ENCODE results near the gene TBL1Y.

Gene TBL1Y

DNA sequence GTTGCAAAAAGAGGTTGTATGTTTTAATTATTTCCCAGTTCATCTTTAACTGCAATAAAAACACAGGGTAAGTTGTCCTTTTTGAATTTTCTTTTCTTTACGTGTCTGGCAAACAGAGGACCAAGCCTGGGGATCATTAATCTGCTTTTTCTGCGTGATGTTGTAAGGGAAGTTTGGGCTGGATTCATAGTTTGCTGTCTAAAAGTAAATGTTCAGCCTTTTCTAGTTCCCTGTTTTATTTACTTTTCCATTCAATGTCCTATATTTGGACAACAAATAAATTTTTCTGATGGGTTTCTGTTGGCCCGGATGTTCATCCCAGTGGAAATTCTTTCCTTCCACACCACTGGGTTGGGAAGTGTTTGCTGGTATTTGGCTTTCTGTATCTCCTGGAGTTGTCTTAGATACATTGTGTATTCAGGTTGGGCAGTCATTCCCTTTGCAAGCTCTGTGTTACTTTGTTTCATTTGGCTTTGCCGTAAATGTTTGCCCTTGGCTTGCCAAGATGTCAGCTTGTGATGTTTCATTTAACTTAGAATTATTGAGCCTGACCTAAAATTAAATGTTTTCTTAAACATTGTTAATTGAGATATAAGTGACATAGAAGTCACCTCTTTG, 21.4 kb downstream of the TBL1Y start:
- no peak for ATAC-seq
- TF ChIP-seq ZNF8 (CRISPR knock-in tag; IDR thresholded peaks at IDR 0.05) (no peak), PPARA (CRISPR knock-in tag; IDR thresholded peaks at IDR 0.05; ENCODE audit: borderline replicate concordance) (no peak)

DNA sequence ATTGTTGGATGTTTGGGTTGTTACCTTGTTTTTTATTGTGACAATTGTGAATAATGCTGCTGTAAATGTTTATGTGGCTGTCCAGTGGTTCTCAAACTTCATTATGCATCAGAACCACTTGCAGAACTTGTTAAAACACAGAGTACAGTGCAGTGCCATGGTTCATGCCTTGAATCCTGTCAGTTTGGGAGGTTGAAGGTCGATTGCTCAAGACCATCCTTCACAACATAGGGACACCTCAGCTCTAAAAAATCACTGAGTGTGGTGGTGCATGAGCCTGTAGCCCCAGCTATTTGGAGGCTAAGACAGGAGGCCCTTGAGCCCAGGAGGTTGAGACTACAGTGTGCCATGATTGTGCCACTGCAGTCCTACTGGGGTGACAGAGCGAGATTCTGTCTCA, 25.0 kb downstream of the TBL1Y start:
- no peak for ATAC-seq
- TF ChIP-seq, protein P1, sequence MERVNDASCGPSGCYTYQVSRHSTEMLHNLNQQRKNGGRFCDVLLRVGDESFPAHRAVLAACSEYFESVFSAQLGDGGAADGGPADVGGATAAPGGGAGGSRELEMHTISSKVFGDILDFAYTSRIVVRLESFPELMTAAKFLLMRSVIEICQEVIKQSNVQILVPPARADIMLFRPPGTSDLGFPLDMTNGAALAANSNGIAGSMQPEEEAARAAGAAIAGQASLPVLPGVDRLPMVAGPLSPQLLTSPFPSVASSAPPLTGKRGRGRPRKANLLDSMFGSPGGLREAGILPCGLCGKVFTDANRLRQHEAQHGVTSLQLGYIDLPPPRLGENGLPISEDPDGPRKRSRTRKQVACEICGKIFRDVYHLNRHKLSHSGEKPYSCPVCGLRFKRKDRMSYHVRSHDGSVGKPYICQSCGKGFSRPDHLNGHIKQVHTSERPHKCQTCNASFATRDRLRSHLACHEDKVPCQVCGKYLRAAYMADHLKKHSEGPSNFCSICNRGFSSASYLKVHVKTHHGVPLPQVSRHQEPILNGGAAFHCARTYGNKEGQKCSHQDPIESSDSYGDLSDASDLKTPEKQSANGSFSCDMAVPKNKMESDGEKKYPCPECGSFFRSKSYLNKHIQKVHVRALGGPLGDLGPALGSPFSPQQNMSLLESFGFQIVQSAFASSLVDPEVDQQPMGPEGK (CRISPR knock-in tag; IDR thresholded peaks at IDR 0.05; ENCODE audit: borderline replicate concordance), result no peak
- TF ChIP-seq ARNTL (CRISPR knock-in tag; IDR thresholded peaks at IDR 0.05; ENCODE audit: borderline replicate concordance, low read depth) (no peak), BACH2 (CRISPR knock-in tag; IDR thresholded peaks at IDR 0.05; ENCODE audit: borderline replicate concordance) (no peak), ZC3H10 (CRISPR knock-in tag; IDR thresholded peaks at IDR 0.05) (no peak), OSR1 (CRISPR knock-in tag; IDR thresholded peaks at IDR 0.05) (no peak)
- TF ChIP-seq, protein P2, sequence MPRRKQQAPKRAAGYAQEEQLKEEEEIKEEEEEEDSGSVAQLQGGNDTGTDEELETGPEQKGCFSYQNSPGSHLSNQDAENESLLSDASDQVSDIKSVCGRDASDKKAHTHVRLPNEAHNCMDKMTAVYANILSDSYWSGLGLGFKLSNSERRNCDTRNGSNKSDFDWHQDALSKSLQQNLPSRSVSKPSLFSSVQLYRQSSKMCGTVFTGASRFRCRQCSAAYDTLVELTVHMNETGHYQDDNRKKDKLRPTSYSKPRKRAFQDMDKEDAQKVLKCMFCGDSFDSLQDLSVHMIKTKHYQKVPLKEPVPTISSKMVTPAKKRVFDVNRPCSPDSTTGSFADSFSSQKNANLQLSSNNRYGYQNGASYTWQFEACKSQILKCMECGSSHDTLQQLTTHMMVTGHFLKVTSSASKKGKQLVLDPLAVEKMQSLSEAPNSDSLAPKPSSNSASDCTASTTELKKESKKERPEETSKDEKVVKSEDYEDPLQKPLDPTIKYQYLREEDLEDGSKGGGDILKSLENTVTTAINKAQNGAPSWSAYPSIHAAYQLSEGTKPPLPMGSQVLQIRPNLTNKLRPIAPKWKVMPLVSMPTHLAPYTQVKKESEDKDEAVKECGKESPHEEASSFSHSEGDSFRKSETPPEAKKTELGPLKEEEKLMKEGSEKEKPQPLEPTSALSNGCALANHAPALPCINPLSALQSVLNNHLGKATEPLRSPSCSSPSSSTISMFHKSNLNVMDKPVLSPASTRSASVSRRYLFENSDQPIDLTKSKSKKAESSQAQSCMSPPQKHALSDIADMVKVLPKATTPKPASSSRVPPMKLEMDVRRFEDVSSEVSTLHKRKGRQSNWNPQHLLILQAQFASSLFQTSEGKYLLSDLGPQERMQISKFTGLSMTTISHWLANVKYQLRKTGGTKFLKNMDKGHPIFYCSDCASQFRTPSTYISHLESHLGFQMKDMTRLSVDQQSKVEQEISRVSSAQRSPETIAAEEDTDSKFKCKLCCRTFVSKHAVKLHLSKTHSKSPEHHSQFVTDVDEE (CRISPR knock-in tag; IDR thresholded peaks at IDR 0.05), result no peak
- TF ChIP-seq, protein P3, sequence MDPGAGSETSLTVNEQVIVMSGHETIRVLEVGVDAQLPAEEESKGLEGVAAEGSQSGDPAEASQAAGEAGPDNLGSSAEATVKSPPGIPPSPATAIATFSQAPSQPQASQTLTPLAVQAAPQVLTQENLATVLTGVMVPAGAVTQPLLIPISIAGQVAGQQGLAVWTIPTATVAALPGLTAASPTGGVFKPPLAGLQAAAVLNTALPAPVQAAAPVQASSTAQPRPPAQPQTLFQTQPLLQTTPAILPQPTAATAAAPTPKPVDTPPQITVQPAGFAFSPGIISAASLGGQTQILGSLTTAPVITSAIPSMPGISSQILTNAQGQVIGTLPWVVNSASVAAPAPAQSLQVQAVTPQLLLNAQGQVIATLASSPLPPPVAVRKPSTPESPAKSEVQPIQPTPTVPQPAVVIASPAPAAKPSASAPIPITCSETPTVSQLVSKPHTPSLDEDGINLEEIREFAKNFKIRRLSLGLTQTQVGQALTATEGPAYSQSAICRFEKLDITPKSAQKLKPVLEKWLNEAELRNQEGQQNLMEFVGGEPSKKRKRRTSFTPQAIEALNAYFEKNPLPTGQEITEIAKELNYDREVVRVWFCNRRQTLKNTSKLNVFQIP (CRISPR knock-in tag; IDR thresholded peaks at IDR 0.05; ENCODE audit: borderline replicate concordance, low read depth), result no peak
- TF ChIP-seq, protein P4, sequence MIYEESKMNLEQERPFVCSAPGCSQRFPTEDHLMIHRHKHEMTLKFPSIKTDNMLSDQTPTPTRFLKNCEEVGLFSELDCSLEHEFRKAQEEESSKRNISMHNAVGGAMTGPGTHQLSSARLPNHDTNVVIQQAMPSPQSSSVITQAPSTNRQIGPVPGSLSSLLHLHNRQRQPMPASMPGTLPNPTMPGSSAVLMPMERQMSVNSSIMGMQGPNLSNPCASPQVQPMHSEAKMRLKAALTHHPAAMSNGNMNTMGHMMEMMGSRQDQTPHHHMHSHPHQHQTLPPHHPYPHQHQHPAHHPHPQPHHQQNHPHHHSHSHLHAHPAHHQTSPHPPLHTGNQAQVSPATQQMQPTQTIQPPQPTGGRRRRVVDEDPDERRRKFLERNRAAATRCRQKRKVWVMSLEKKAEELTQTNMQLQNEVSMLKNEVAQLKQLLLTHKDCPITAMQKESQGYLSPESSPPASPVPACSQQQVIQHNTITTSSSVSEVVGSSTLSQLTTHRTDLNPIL (CRISPR knock-in tag; IDR thresholded peaks at IDR 0.05; ENCODE audit: low read depth), result no peak

DNA sequence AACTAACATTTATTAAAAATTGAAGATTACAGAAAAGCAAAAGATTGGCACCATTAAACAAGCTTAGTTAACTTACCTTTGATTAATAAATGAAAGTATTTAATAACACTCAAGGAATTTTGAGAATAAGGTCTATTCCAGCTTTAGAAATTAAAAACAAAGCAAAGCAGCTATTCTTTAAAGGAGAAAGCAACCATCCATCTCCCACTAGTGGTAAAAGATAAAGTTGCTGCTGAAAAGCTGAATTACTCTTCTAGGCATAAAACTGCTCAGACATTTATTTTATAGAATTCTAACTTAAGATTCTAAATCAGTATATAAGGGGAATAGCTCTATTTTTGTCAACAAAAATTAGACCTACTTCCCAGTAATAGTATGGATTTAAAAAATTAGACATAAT, 37.2 kb downstream of the TBL1Y start:
- TF ChIP-seq, protein P2 (CRISPR knock-in tag; IDR thresholded peaks at IDR 0.05), result no peak
- TF ChIP-seq ZFP30 (CRISPR knock-in tag; IDR thresholded peaks at IDR 0.05), result no peak
- TF ChIP-seq SNAI2 (CRISPR knock-in tag; IDR thresholded peaks at IDR 0.05), result no peak
- TF ChIP-seq ISL1 (CRISPR knock-in tag; IDR thresholded peaks at IDR 0.05), result no peak
- TF ChIP-seq ZNF565 (CRISPR knock-in tag; conservative IDR thresholded peaks at IDR 0.05; ENCODE audit: low read depth), result no peak
- no peak for TF ChIP-seq TOX (CRISPR knock-in tag; IDR thresholded peaks at IDR 0.05; ENCODE audit: borderline replicate concordance)
- no peak for TF ChIP-seq ESRRG (CRISPR knock-in tag; IDR thresholded peaks at IDR 0.05)
- TF ChIP-seq, protein P1 (CRISPR knock-in tag; IDR thresholded peaks at IDR 0.05; ENCODE audit: borderline replicate concordance), result no peak
- TF ChIP-seq ARNTL (CRISPR knock-in tag; IDR thresholded peaks at IDR 0.05; ENCODE audit: borderline replicate concordance, low read depth), result no peak
- TF ChIP-seq ZFP3 (CRISPR knock-in tag; IDR thresholded peaks at IDR 0.05), result no peak
- TF ChIP-seq, protein P4 (CRISPR knock-in tag; IDR thresholded peaks at IDR 0.05; ENCODE audit: low read depth), result no peak
- TF ChIP-seq CSDC2 (CRISPR knock-in tag; IDR thresholded peaks at IDR 0.05), result no peak
- TF ChIP-seq OSR1 (CRISPR knock-in tag; IDR thresholded peaks at IDR 0.05), result no peak
- no peak for TF ChIP-seq TCF4 (CRISPR knock-in tag; IDR thresholded peaks at IDR 0.05; ENCODE audit: borderline replicate concordance)
- no peak for TF ChIP-seq ZC3H10 (CRISPR knock-in tag; IDR thresholded peaks at IDR 0.05)
- TF ChIP-seq BACH2 (CRISPR knock-in tag; IDR thresholded peaks at IDR 0.05; ENCODE audit: borderline replicate concordance), result no peak
- no peak for TF ChIP-seq ZNF70 (CRISPR knock-in tag; IDR thresholded peaks at IDR 0.05)
- no peak for ATAC-seq
